ENCODE measurements around the gene PLPPR2. TPM values are rescaled to one million over a fixed set of nuclear protein-coding genes. Genes with fewer than 3 reads are reported as not detected.
"Not testable (repeated sequence)": the region's sequence is repeated elsewhere in the genome, so short reads cannot be mapped to it uniquely, and the experiment has no call there.

Gene PLPPR2
- polyA plus RNA-seq, 1 experiment, result 13.8 TPM

GRCh38 chr19:11325544-11325943 is 29.7 kb upstream of the PLPPR2 start:
- no peak for TF ChIP-seq CTCF (IDR thresholded peaks at IDR 0.05; ENCODE audit: low read depth, low read length)
- no peak overlapping the region for H3K27ac ChIP-seq (ENCODE audit: low read depth, low read length)
- ChIA-PET CTCF (interaction anchor here (0.5 to 1.4 kb wide), 5 partner anchors 56 to 211 kb away, joined by 3 to 6 read pairs (median 5); no protein-coding TSS in a partner anchor), POLR2A (no interaction called here)
- no peak overlapping the region for H3K4me3 ChIP-seq (ENCODE audit: low read depth, low read length)
- no peaks in the 10 kb centered on the region for H3K9me3 ChIP-seq (ENCODE audit: control insufficient read depth, insufficient read depth, low read length)
- DNase-seq (ENCODE audit: low read depth, low spot score), result no peak
- no peaks in the 10 kb centered on the region for H3K27me3 ChIP-seq (ENCODE audit: control insufficient read depth, insufficient read depth, low read length)

- no peak for TF ChIP-seq CTCF (IDR thresholded peaks at IDR 0.05; ENCODE audit: low read depth, low read length)
- POLR2A ChIA-PET, result no interaction called here
- CTCF ChIA-PET, result no interaction called here
Measured at GRCh38 chr19:11330127-11330526, 25.1 kb upstream of the PLPPR2 start.

GRCh38 chr19:11331502-11331901 is 23.7 kb upstream of the PLPPR2 start:
- Histone ChIP-seq H3K27me3 (ENCODE audit: control insufficient read depth, insufficient read depth, low read length) (no peaks in the 10 kb centered on the region), H3K9me3 (ENCODE audit: control insufficient read depth, insufficient read depth, low read length) (no peaks in the 10 kb centered on the region), H3K27ac (ENCODE audit: low read depth, low read length) (no peak overlapping the region), H3K4me3 (ENCODE audit: low read depth, low read length) (no peak overlapping the region)
- POLR2A ChIA-PET, result interaction anchor here (0.7 kb wide), 1 partner anchor 38 kb away, joined by 6 read pairs; no protein-coding TSS in a partner anchor
- no peak for TF ChIP-seq CTCF (IDR thresholded peaks at IDR 0.05; ENCODE audit: low read depth, low read length)
- DNase-seq (ENCODE audit: low read depth, low spot score), result no peak
- CTCF ChIA-PET, result interaction anchor here (0.6 to 1.1 kb wide), 3 partner anchors 9 to 59 kb away, joined by 3 to 4 read pairs (median 3); no protein-coding TSS in a partner anchor

More at GRCh38 chr19:11330127-11330526, 25.1 kb upstream of the PLPPR2 start:
- Histone ChIP-seq H3K9me3 (ENCODE audit: control insufficient read depth, insufficient read depth, low read length) (no peaks in the 10 kb centered on the region), H3K4me3 (ENCODE audit: low read depth, low read length) (no peak overlapping the region), H3K27me3 (ENCODE audit: control insufficient read depth, insufficient read depth, low read length) (no peaks in the 10 kb centered on the region), H3K27ac (ENCODE audit: low read depth, low read length) (no peak overlapping the region)
- DNase-seq (ENCODE audit: low read depth, low spot score), result no peak

- no peak overlapping the region for H3K27ac ChIP-seq (ENCODE audit: low read depth, low read length)
- H3K27me3 ChIP-seq (ENCODE audit: control insufficient read depth, insufficient read depth, low read length), result no peaks in the 10 kb centered on the region
- DNase-seq (ENCODE audit: low read depth, low spot score), result no peak
- CTCF ChIA-PET, result interaction anchor here (1.5 kb wide), 1 partner anchor 39 kb away, joined by 3 read pairs; no protein-coding TSS in a partner anchor
- H3K4me3 ChIP-seq (ENCODE audit: low read depth, low read length), result no peak overlapping the region
- no peak for TF ChIP-seq CTCF (IDR thresholded peaks at IDR 0.05; ENCODE audit: low read depth, low read length)
- POLR2A ChIA-PET, result no interaction called here
- no peaks in the 10 kb centered on the region for H3K9me3 ChIP-seq (ENCODE audit: control insufficient read depth, insufficient read depth, low read length)
Measured at GRCh38 chr19:11332822-11333221, 22.4 kb upstream of the PLPPR2 start.

- H3K4me3 ChIP-seq (ENCODE audit: low read depth, low read length); H3K27me3 ChIP-seq (ENCODE audit: control insufficient read depth, insufficient read depth, low read length); DNase-seq (ENCODE audit: low read depth, low spot score); H3K9me3 ChIP-seq (ENCODE audit: control insufficient read depth, insufficient read depth, low read length); H3K27ac ChIP-seq (ENCODE audit: low read depth, low read length); POLR2A ChIA-PET: not testable (repeated sequence)
- CTCF ChIA-PET, result interaction anchor here (1.5 kb wide), 1 partner anchor 40 kb away, joined by 3 read pairs; no protein-coding TSS in a partner anchor
Measured at GRCh38 chr19:11333838-11334237, 21.4 kb upstream of the PLPPR2 start.

Data from AG04450 (cell line).